ENCODE results near the gene SLC6A17. TPM values are rescaled to one million over a fixed set of nuclear protein-coding genes. Genes with fewer than 3 reads are reported as not detected.

The SLC6A17 gene
- total RNA-seq, 2 donors from 2014 or later: 0.19 TPM; not detected in 1

- DNase-seq: no peak
- H3K9me3 ChIP-seq: no peaks in the 10 kb centered on the region
- no peak overlapping the region for H3K27ac ChIP-seq
- no peaks in the 10 kb centered on the region for H3K27me3 ChIP-seq
- H3K9ac ChIP-seq (ENCODE audit: low read depth in 2 of 2, low read length in 2 of 2): no peak overlapping the region
- H3K4me1 ChIP-seq: no peaks in the 10 kb centered on the region
- intact Hi-C loops (cut with DNase I): no loop called here
- no peak for TF ChIP-seq CTCF (IDR thresholded peaks at IDR 0.05)
- no peaks in the 10 kb centered on the region for H3K36me3 ChIP-seq
- no peak overlapping the region for H3K4me3 ChIP-seq
These were observed 38.9 kb downstream of the SLC6A17 start for GRCh38 chr1:110189181-110189580.

DNA sequence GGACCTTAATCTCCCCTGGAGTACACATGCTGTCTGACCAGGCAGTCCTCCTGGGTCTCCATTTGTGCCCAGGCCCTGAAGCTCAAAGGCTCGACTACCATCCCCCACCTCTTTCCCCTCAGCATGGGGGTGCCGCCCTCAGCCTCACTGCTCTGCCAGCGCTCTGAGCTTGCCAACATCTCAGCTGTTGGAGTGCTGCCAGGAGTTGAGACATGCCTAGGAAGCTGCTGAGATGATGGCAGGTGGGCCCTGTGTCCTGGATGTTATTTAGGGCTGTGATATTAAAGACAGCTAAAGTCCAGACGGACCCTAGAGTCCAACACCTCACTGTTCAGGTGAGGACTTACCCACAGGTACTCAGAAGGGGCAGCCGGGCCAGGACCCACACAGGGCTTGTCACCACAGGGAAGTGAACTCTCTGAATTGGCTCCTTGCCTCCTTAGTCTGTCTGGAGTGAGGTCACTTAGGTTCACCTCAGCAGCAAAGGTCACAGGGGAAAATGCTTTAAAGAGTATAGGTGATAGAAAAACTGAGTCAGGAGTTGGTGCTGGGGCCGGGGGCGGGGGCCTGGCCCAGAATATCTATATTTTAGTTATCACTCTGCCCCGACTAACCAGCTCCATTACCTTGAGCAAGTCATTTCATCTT, 40.1 kb downstream of the SLC6A17 start:
- Histone ChIP-seq H3K9ac (ENCODE audit: low read depth in 2 of 2, low read length in 2 of 2) (no peak overlapping the region), H3K36me3 (no peaks in the 10 kb centered on the region), H3K4me3 (no peak overlapping the region), H3K27me3 (no peaks in the 10 kb centered on the region), H3K4me1 (no peaks in the 10 kb centered on the region), H3K9me3 (no peaks in the 10 kb centered on the region), H3K27ac (no peak overlapping the region)
- no peak for TF ChIP-seq CTCF (IDR thresholded peaks at IDR 0.05)
- no peak for DNase-seq
- intact Hi-C loops (cut with DNase I): no loop called here

- Histone ChIP-seq H3K4me3 (no peak overlapping the region), H3K27ac (no peak overlapping the region), H3K9ac (ENCODE audit: low read depth in 2 of 2, low read length in 2 of 2) (no peak overlapping the region), H3K4me1 (no peaks in the 10 kb centered on the region), H3K27me3 (no peaks in the 10 kb centered on the region), H3K36me3 (no peaks in the 10 kb centered on the region), H3K9me3 (no peaks in the 10 kb centered on the region)
- TF ChIP-seq CTCF (IDR thresholded peaks at IDR 0.05): no peak
- DNase-seq: no peak
- intact Hi-C loops (cut with DNase I): no loop called here
These were observed 42.2 kb downstream of the SLC6A17 start for GRCh38 chr1:110192541-110192940.

DNA sequence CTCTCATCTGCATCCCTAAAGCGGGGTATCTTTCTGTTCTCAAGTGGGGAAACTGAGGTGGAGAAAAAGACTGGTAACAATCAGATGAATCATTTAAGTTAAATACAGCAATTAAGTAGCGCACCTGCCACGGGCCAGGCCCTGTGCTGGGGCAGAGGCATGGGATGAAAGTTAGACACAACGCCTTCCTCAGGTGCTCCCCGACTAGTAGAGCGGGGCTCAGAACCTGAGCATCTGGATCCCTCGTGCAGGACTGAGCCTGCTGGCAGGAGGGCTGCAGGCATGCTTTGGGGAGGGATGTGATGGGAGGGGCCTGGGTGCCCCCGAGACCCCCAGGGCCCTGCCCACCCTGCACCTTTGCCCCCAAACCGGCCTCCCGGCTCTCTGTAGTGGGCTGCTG, 44.9 kb downstream of the SLC6A17 start:
- Histone ChIP-seq H3K9me3 (no peaks in the 10 kb centered on the region), H3K9ac (ENCODE audit: low read depth in 2 of 2, low read length in 2 of 2) (no peak overlapping the region), H3K27ac (no peak overlapping the region), H3K27me3 (no peaks in the 10 kb centered on the region), H3K36me3 (no peaks in the 10 kb centered on the region), H3K4me3 (no peak overlapping the region), H3K4me1 (no peaks in the 10 kb centered on the region)
- TF ChIP-seq CTCF (IDR thresholded peaks at IDR 0.05): no peak
- no peak for DNase-seq
- intact Hi-C loops (cut with DNase I): no loop called here

- TF ChIP-seq CTCF (IDR thresholded peaks at IDR 0.05): peak; percentile 89
- Histone ChIP-seq H3K9me3 (no peaks in the 10 kb centered on the region), H3K36me3 (no peaks in the 10 kb centered on the region), H3K4me3 (no peak overlapping the region), H3K27me3 (no peaks in the 10 kb centered on the region), H3K9ac (ENCODE audit: low read depth in 2 of 2, low read length in 2 of 2) (no peak overlapping the region), H3K27ac (no peak overlapping the region), H3K4me1 (no peaks in the 10 kb centered on the region)
- intact Hi-C loops (cut with DNase I): no loop called here
- peak; percentile 32 for DNase-seq
These were observed 46.8 kb downstream of the SLC6A17 start for GRCh38 chr1:110196917-110197765.

Data from colonic mucosa (tissue), 4 donors.